GM19025 (cell line): Measurements from ENCODE around the gene CPEB3.
"Not testable (repeated sequence)": the region's sequence is repeated elsewhere in the genome, so short reads cannot be mapped to it uniquely, and the experiment has no call there.

Source experiments
- ATAC-seq: cut with Tn5 transposase; IDR thresholded peaks from one replicate; pipeline ENCODE4 v1.9.1; 2021; ENCODE audit warnings: mild to moderate bottlenecking, low read depth, moderate library complexity; ENCODE audit not compliant: unreplicated experiment

The CPEB3 gene

DNA sequence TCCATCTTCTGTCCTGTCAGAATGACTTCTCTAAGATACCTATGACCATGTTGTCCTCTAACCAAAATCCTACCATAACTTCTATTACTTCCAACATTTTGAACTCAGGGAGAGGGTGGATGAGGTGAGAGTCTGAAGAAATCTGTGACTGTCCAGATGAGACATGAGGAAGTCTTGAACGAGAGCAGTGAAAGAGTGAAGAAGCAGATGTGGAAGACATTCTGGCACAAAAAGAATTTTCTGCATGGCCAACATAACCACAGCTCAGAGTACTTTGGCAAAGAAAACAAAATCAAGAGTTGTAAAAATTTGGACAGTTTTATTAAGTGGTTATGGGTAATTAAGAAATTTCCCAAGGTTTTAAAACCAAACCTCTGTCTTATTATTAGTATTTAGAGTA is 141.6 kb downstream of the CPEB3 start:
- ATAC-seq, result no peak

DNA sequence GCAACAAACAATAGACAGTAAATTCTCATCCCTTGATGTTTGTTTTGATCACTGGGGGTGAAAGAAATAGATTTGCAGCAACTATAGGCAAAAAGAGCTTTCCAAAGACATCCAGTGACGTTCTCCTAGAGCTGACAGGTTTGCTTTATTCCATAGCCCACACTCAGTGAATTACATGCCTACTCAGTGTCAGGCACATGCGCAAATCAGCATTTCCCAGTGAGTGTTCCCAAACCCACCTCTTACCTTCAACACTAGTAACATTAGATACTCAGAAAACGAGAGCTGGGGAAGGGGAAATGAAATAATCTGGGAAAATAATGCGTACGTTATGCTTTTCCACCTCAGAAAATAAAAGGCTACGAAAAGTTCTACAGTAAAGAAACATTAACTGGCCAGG is 144.1 kb downstream of the CPEB3 start:
- ATAC-seq, result no peak

DNA sequence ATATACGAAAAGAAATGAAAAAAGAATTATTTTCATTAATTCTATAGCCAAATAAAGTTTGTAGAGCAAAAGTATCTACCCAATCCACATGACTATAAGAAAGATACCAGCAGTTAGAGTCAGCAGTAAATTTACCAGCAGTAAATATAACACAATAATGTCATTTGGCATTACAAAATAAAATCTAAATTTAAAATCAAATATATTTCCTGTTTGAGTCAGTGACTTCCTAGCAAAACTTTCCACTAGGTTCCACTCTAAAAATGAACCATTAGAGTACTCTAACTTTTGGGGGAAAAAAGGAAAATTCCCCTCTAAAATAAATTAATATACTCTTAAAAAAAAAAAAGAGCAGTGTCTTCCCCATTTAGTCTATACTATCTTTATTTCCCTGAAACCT is 144.8 kb downstream of the CPEB3 start:
- no peak for ATAC-seq

DNA sequence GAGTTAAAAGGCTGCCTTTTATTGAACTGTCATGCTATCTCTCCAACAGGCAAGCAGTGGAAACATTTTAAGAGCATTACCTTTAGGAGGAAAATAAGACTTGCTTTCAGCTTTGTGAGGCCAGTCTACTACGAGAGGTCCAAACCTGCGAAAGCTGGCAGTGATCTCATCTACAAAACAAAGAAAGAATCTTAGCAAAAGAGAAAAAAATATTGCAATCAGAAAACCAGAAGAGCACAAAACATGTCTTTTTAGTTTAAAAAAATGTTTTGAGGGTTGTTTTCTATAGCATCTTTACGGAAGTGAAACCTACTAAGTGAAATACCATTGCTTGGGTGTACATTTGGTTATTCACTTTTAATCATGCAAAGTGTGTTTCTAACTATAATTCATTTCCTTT is 147.9 kb downstream of the CPEB3 start:
- ATAC-seq, result no peak

DNA sequence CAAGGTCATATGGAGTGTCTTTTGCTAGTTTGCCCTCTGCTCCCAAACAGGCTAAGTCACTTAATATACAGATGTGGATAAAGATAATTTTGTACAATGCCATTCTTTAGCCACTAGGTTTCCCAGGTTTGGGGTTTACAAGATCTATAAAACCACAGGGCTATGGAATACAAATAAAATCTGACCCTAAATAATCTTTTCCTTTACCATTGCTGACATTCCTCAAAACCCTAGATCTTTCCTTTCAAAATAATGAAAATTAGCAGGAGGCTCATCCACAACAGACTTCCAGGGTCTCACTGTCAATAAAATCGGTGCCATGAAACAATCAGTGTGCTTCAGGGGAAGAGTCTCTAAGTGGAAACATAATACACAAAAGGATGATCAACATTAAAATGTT is 148.4 kb downstream of the CPEB3 start:
- no peak for ATAC-seq

DNA sequence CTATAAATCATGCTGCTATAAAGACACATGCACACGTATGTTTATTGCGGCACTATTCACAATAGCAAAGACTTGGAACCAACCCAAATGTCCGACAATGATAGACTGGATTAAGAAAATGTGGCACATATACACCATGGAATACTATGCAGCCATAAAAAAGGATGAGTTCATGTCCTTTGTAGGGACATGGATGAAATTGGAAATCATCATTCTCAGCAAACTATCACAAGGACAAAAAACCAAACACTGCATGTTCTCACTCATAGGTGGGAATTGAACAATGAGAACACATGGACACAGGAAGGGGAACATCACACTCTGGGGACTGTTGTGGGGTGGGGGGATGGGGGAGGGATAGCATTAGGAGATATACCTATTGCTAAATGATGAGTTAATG is 149.7 kb downstream of the CPEB3 start:
- ATAC-seq, result not testable (repeated sequence)

DNA sequence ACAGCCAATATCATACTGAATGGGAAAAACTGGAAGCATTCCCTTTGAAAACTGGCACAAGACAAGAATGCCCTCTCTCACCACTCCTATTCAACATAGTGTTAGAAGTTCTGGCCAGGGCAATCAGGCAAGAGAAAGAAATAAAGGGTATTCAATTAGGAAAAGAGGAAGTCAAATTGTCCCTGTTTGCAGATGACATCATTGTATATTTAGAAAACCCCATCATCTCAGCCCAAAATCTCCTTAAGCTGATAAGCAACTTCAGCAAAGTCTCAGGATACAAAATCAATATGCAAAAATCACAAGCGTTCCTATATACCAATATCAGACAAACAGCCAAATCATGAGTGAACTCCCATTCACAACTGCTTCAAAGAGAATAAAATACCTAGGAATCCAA is 156.8 kb downstream of the CPEB3 start:
- ATAC-seq, result not testable (repeated sequence)

DNA sequence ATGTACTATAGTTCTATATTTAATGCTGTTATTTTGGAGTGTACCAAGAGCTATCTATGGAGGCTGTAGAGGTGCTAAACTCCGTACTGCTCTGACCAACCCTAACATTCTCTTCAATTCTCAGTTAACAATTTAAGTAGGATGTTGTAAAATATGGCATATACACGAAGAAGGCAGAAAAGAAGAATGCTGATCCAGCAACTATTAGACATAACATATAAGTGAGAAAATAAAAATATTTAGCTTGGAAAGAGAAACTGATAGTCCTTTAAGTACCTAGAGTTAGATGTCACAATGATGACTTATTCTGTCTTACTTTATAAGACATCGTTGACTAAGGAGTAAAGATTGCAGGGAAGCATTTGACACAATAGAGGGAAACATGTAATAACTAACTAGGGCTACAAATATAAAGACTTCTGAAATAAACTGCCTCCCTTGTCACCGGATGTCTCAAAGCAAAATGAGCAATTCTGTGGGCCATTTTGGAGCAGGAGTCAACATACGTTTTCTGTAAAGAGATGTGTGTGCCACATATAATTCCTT is 159.5 kb downstream of the CPEB3 start:
- ATAC-seq, result no peak

DNA sequence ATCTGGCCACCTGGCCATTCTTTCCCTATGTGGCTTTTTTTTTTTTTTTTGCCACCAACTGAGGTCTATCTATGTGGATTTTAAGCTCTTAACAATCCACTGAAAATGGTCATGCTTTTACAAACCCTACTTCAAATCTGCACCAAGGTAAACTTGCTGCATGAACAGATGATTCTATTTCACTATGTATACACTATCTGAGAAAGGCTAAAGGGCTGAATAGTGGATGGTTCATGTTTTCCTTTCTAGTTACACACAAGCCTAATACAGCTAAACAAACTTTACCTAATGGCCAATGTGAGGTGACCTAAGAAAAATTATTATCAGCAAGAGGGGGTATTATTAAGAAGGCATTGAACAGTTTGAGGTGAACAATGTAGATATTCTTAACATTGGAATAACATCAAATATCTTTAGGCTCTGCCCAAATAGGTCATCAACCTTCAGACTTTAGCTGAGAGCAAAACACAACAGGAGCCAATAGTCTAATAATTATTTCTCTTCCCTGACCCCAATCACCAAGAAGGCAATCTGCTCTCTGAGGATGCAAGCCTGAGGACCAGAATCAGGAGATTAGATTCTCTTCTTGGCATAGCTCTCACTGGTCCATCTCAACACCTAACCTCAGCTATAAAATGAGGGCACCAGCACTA is 160.1 kb downstream of the CPEB3 start:
- no peak for ATAC-seq

DNA sequence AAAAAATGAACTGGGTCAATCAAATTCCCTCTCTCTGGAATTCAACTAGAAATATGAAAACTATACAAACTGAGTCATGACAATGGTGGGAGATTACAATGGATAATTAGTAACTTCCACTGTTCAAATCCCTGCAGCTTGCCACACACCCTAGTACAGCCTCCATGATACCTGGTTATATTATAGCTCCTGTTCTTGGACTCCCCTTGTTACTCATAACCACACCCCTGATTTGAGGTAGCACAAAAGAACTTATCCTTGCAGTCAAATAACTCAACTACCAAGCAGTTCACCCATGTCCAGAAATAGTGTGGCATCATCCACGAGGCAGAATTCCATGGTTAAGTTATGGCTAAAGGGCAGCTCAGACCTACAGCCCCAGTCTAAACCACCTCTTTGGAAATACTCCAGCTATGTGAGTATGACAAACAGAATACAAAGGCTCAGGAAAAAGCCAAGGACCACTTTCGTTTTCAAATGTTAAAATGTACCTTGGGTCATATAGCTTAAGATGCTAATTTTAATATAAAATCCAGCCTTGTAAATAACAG is 164.7 kb downstream of the CPEB3 start:
- ATAC-seq, result no peak

DNA sequence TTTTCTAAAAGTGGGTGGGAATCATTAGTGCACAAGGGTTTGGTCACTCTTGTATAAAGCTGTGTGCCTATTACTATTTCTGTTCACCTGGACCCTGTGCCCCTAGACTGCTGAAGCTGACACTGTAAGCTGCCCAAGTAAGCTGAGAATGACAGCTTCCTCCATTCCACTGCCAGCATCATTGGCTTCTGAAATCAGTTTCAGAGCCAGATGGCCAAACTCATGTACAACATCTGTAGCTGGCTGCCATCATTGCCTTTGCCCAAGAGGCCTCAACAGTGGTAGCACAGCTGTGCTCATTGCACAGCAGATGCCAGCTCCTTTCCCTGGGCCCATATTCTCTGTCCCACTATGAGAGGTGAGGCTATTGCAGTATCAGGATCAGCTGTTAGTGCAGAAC is 165.7 kb downstream of the CPEB3 start:
- no peak for ATAC-seq

DNA sequence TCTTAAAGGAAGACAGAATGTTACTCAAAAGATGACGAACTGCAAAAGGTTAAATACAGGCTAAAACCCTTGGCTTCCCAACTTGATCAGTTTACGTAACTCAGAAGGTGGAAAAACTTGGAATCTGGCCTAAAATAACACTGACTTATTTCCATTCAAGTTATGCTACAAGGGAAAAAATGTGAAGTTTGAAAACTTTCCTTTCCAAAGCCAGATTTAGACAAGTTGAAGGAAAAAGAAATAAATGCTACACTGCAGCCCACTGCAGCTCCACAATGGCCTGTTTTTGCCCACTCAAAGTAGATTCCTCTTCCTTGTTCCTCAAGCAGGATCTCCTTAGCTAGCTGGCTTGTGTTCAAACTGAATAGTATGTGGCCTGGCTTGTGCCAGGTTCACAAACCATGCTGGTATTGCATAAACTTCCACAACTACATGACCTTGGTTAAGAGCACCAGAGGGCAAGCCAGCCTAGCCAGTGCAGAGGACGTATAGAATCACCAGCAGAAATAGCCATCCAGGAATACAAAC is 166.2 kb downstream of the CPEB3 start:
- no peak for ATAC-seq

DNA sequence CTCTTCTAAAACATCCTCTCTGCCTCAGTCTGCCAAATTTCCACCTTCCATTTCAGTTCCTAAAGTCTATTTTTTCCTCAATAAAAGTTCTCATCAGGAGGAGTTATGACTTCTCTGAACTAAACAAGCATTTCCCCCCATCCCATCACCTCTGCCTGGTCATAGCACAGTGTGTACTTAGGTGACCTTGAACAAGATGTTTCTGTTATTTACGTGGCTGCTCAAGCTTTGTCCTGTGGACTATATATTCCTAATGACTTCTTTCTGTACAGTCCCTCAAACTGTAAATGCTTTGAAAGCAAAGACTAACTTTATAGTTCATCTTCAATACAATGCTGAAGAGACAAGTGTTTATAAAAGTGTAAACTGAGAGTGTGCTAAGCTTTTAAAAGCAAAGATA is 166.9 kb downstream of the CPEB3 start:
- ATAC-seq, result no peak

DNA sequence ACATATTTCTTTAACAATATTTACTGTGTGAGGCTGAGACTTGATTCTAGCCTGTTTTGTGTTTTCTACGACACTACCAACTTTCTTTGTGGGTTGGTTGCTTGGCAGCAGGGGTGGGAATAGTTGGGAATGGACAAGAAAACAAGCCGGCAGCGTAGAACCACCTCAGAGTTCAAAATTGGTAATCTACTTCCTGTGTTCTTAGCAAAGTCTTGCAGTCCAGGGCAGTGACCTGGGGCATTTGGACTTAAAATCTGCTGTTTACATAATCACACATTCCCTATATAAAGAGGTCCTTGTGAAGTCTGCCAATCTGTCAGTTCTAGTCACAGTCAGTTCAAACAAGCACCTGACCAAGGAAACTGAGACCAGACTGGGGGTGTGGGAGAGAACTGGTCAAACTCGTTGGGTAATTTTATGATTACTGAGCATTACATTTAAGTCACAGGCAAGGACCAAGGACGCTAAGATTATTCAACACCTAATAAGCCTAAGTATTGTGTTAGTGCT is 167.9 kb downstream of the CPEB3 start:
- ATAC-seq, result no peak

DNA sequence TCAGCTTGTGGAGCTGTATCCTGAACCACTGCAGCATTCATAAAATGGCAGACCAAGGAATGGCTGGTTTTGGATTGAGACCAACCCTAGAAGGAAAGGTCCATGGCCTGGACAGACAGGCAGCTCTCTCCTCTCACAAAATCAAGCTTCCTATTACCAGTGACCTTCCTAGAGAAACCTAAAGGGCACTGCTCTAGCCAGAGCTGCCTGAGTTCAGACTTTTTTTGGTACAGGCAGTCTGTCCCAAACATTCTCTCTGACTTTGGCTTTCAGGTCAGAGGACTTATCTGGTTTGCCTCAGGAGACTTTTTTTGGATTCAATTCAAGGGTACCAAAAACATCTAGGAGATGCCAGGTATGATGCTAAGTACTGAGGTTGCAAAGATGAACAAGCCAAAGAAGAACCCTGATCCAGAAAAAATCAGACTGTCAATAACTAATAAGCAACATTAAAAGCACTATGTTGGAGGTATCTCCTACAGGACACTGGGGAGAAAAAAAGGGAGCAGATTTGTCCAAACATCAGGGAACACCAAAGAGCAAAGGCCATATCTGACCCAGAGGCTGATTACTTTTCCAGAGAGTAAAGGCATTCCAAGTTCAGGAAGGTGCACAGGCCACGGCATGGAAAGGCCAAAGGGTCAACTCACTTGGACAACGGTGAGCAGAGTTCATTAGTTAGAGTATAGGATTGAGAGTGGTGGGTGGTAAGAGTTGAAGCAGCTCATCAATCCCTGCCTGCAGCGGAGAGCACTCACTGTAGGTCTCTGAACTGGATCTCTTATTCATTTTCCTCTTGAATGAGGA is 169.0 kb downstream of the CPEB3 start:
- ATAC-seq, result no peak

DNA sequence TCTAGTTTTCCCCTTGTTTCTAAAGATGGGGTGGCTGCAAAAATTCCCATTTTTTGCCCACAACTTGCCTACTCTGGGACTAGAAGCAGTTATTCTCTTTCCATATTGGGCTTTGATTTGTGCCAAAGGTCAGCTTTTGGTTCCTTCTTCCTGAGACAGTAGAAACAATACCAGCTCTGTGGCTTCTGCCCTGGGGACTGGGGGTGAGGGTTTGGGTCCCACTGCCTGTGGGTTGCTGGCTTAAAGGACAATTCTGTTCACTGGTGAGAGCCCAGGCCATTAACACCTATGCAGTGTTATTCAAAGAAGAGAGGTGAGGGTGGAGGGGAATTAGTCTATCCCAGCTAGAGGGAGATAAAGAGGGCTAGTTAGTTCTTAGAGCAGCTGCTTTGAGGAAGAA is 171.5 kb downstream of the CPEB3 start:
- no peak for ATAC-seq

DNA sequence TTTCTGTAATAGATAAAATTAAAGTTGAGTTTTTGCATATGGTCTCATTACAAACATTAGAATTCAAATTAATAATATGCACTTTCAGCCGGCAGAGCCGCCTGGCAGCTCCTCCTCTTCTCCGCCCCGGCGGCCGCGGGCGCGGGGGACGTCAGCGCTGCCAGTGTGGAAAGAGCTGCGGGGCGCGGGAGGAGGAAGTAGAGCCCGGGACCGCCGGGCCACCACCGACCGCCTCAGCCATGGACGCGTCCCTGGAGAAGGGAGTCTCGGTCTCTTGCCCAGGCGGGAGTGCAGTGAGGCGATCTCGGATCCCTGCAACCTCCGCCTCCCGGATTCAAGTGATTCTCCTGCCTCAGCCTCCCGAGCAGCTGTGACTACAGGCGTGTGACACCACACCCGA is 176.0 kb downstream of the CPEB3 start:
- ATAC-seq, result not testable (repeated sequence)

DNA sequence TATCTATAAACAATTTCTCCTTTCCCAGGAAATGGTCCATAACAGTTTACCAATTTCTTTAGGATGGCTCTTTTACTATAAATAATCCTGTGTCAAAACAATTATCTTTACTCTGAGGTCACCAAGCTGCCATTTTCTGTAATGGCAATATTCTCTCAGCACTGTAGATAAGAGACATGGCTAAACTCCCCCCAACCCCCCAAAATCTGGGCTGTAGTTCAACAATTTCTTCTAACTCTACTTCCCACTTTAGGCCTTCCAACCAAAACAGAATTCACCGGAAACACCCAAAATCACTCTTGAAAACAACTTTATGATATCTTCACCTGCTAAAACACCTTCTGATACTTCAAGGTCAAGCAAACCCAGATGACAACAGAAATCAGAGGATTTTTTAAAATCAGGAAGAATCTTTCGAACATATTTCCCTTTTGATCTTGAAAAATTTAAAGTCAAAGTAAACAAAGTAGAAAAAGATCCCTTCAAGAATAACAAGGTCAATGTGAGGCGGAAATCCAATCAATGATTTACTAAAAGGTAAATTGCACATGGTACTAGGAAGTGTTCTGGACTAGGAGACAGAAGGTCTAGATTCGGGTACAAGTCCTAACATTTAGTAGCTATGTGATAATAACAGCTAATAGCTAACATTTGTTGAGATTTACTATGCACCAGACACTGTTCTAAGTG is 176.8 kb downstream of the CPEB3 start:
- no peak for ATAC-seq

DNA sequence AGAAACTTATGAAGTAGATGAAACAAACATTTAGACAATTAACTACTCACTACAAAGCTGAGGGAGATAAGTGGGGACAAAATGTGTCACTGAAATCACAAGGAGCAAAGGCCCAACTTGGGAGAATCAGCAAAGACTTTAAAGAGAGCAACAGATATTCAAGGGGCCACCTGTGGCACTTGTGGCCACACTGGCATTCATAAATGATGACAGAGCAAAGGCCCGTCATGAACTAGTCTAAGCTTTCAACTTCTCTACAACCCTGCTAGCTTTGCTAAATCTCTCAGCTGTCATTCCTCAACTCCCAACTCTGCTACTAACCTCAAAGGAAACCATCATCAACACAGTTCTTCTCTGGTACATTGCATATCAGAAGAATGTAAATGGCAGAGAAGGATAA is 178.4 kb downstream of the CPEB3 start:
- no peak for ATAC-seq

DNA sequence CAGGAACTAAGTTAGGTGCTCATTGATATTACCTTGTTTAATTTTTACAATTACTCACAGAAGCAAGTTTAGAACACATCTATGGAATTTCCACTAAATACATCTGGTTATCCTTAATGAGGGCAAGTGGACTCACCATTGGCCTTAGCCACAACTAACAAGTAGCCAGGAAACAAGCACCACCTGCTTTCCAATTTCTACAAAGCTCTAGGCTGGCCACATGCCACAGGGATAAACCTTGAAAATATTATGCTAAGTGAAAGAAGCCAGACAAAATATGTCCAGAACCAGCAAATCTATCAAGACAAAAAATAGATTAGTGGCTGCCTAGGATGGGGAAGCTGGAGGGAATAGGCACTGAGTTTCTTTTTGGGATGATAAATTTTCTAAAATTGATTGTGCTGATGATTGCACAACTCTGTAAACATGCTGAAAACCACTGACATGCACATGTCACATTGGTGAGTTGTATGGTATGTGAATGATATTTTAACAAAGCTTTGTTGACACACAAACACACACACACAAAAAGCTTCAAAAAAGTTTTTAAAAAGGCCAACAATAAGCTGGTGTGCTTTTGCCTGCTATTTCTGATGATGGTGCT is 179.4 kb downstream of the CPEB3 start:
- no peak for ATAC-seq
